A549 (cell line): ENCODE measurements around the gene DTX1. TPM values are rescaled to one million over a fixed set of nuclear protein-coding genes. Genes with fewer than 3 reads are reported as not detected.

ENCODE experiments used
- ATAC-seq, 2 experiments: fragments of 200-7000 bp in 1 of 2; fragments of >200 bp in 1 of 2; cut with Nextera tagmentation in 1 of 2; cut with Tn5 transposase in 1 of 2; 3 replicates each; pipeline versions ENCODE4 v1.8.0 to v1.9.1; 2018 to 2020; ENCODE audit warnings: mild to moderate bottlenecking in 1 of 2, moderate library complexity in 1 of 2
- CTCF ChIA-PET: fragments of 300-600 bp; sonication (Branson Sonifier 250); formaldehyde crosslinking; extraction: SDS; loops from one replicate; lab custom pipeline; 2021; ENCODE audit warnings: antibody characterized with exemption, inconsistent platforms; lab: Yijun Ruan, JAX
- POLR2A ChIA-PET: fragments of 350-600 bp; formaldehyde crosslinking; extraction: SDS; loops from one replicate; lab custom pipeline; 2021; ENCODE audit warnings: antibody characterized with exemption, inconsistent platforms; lab: Yijun Ruan, JAX
- DNase-seq, 2 experiments: peaks; one replicate each; pipeline versions ENCODE4 v3.0.0 to v3.0.0-alpha.2; 2011 to 2016; ENCODE audit warnings: low read depth in 1 of 2, low spot score in 1 of 2
- FAIRE-seq: peaks from 2 replicates; lab custom pipeline; 2011; peaks lifted over from hg19 to GRCh38; lab: Jason Lieb, UNC
- H3K27ac ChIP-seq, 2 experiments: fragments of >200 bp; sonication (Bioruptor Twin); formaldehyde crosslinking; 3 replicates each; pipeline ENCODE4 v1.5.1; 2016 to 2017
- H3K4me1 ChIP-seq: fragments of >200 bp; sonication (Bioruptor Twin); formaldehyde crosslinking; 3 replicates; pipeline ENCODE4 v1.6.1; 2016
- H3K4me2 ChIP-seq: fragments of >200 bp; sonication (Bioruptor Twin); formaldehyde crosslinking; 3 replicates; pipeline ENCODE4 v1.6.1; 2016
- H3K4me3 ChIP-seq: fragments of >200 bp; sonication (Bioruptor Twin); formaldehyde crosslinking; 3 replicates; pipeline ENCODE4 v1.5.1; 2016
- H3K9me3 ChIP-seq: fragments of >200 bp; sonication (Bioruptor Twin); formaldehyde crosslinking; 3 replicates; pipeline ENCODE4 v1.6.1; 2016
- BHLHE40 ChIP-seq: IDR thresholded peaks from 2 replicates; pipeline ENCODE4 v1.6.1; 2012; ENCODE audit warnings: low read depth, low read length, inconsistent platforms
- CBX2 ChIP-seq: fragments of 200-600 bp; sonication (generic); IDR thresholded peaks from 2 replicates; pipeline ENCODE4 v1.6.1; 2016; ENCODE audit warnings: low read depth, mild to moderate bottlenecking, borderline replicate concordance
- CBX8 ChIP-seq: fragments of 200-600 bp; sonication (generic); IDR thresholded peaks from 2 replicates; pipeline ENCODE4 v1.6.1; 2016
- CHD4 ChIP-seq: fragments of 200-600 bp; sonication (generic); IDR thresholded peaks from 2 replicates; pipeline ENCODE4 v1.6.1; 2016; ENCODE audit warnings: antibody characterized with exemption, mild to moderate bottlenecking, borderline replicate concordance
- EHF ChIP-seq: fragments of 250-450 bp; sonication (Bioruptor Pico); IDR thresholded peaks from 2 replicates; pipeline ENCODE4 v1.5.0; 2020; ENCODE audit warnings: mild to moderate bottlenecking
- EP300 ChIP-seq, 2 experiments: fragments of >200 bp; sonication (Bioruptor Twin); formaldehyde crosslinking; IDR thresholded peaks; 2 replicates in 1 of 2; 3 replicates in 1 of 2; pipeline ENCODE4 v1.6.1; 2016 to 2017
- ESRRA ChIP-seq: fragments of 150-350 bp; IDR thresholded peaks from 2 replicates; pipeline ENCODE4 v1.6.1; 2014; ENCODE audit warnings: mild to moderate bottlenecking, low read length, borderline replicate concordance
- FOSL2 ChIP-seq, 2 experiments: fragments of 450-650 bp in 1 of 2; fragments of >200 bp in 1 of 2; sonication (Bioruptor Twin) in 1 of 2; formaldehyde crosslinking; IDR thresholded peaks; 2 replicates each; pipeline versions ENCODE4 v1.5.0 to v1.6.1; 2016 to 2020; ENCODE audit warnings: mild to moderate bottlenecking in 1 of 2, moderate library complexity in 1 of 2
- HEYL ChIP-seq: fragments of 250-450 bp; sonication (Bioruptor Pico); IDR thresholded peaks from 2 replicates; pipeline ENCODE4 v1.8.0; 2021; ENCODE audit warnings: mild to moderate bottlenecking, moderate library complexity
- HOXB13 ChIP-seq: fragments of 250-450 bp; sonication (Bioruptor Pico); IDR thresholded peaks from 2 replicates; pipeline ENCODE4 v1.5.0; 2020; ENCODE audit warnings: low read depth, mild to moderate bottlenecking, moderate library complexity
- JUNB ChIP-seq: fragments of >200 bp; sonication (Bioruptor Twin); formaldehyde crosslinking; IDR thresholded peaks from 2 replicates; pipeline ENCODE4 v1.6.1; 2016
- MAFK ChIP-seq: fragments of 450-650 bp; IDR thresholded peaks from 2 replicates; pipeline ENCODE4 v1.6.1; 2014; ENCODE audit not compliant: partially characterized antibody
- NFE2L2 ChIP-seq: fragments of 150-350 bp; conservative IDR thresholded peaks from 2 replicates; pipeline ENCODE4 v1.6.1; 2014; ENCODE audit warnings: low read length
- NR3C1 ChIP-seq: fragments of >200 bp; sonication (Bioruptor Twin); formaldehyde crosslinking; IDR thresholded peaks from 3 replicates; pipeline ENCODE4 v1.6.1; 2017
- RARB ChIP-seq: fragments of 250-450 bp; sonication (Bioruptor Pico); IDR thresholded peaks from 2 replicates; pipeline ENCODE4 v1.8.0; 2021; ENCODE audit warnings: mild to moderate bottlenecking, moderate library complexity
- RCOR1 ChIP-seq: fragments of 150-350 bp; IDR thresholded peaks from 2 replicates; pipeline ENCODE4 v1.6.1; 2014; ENCODE audit warnings: antibody characterized with exemption, low read length, low read depth
- RFX5 ChIP-seq: fragments of 450-650 bp; IDR thresholded peaks from 2 replicates; pipeline ENCODE4 v1.7.1; 2014; ENCODE audit warnings: antibody characterized with exemption, mild to moderate bottlenecking, moderate library complexity
- TP53 ChIP-seq: fragments of 250-450 bp; sonication (Bioruptor Pico); IDR thresholded peaks from 2 replicates; pipeline ENCODE4 v1.5.0; 2021; ENCODE audit warnings: mild to moderate bottlenecking, moderate library complexity
- ZFP36 ChIP-seq: fragments of 450-650 bp; IDR thresholded peaks from 2 replicates; pipeline ENCODE4 v1.6.1; 2014; ENCODE audit warnings: borderline replicate concordance; ENCODE audit not compliant: partially characterized antibody
- ZSCAN20 ChIP-seq: fragments of 250-450 bp; sonication (Bioruptor Pico); IDR thresholded peaks from 2 replicates; pipeline ENCODE4 v1.8.0; 2022; ENCODE audit warnings: mild to moderate bottlenecking, moderate library complexity
- WGBS: methylation state at CpG from one replicate; pipeline ENCODE4 v1.1.6; 2017; ENCODE audit errors: missing lambda C conversion rate; 5-methylcytosine and 5-hydroxymethylcytosine counted together
- polyA plus RNA-seq, 4 experiments: library from polyadenylated mRNA; depleted of rRNA in 3 of 4; stranded (reverse); fragments of >200 nt; fragmentation: RNase III in 1 of 4; extraction: RNeasy Plus Mini Kit Qiagen cat#74134 plus additional on column Dnase treatment in 1 of 4; gene quantifications; 2 replicates in 3 of 4; 3 replicates in 1 of 4; pipeline ENCODE4 v1.2.3, GENCODE V29; 2011 to 2017
- TF ChIP-seq, protein P1 (sequence below): fragments of 150-350 bp; IDR thresholded peaks from 2 replicates; pipeline ENCODE4 v1.6.1; 2014; ENCODE audit warnings: low read depth, mild to moderate bottlenecking, low read length
- TF ChIP-seq, protein P2 (sequence below): fragments of 450-650 bp; IDR thresholded peaks from 2 replicates; pipeline ENCODE4 v1.6.1; 2014; ENCODE audit warnings: antibody characterized with exemption
- TF ChIP-seq, protein P3 (sequence below): fragments of 250-450 bp; sonication (Bioruptor Pico); IDR thresholded peaks from 2 replicates; pipeline ENCODE4 v1.5.0; 2021; ENCODE audit warnings: mild to moderate bottlenecking, moderate library complexity, borderline replicate concordance
- TF ChIP-seq, protein P4 (sequence below): fragments of >200 bp; sonication (Bioruptor Twin); formaldehyde crosslinking; IDR thresholded peaks from 3 replicates; pipeline ENCODE4 v1.5.1; 2016

The DTX1 gene
- polyA plus RNA-seq, 2 of the 4 experiments (the other 2 are of a cell fraction), result 0.28 to 0.37 TPM

DNA sequence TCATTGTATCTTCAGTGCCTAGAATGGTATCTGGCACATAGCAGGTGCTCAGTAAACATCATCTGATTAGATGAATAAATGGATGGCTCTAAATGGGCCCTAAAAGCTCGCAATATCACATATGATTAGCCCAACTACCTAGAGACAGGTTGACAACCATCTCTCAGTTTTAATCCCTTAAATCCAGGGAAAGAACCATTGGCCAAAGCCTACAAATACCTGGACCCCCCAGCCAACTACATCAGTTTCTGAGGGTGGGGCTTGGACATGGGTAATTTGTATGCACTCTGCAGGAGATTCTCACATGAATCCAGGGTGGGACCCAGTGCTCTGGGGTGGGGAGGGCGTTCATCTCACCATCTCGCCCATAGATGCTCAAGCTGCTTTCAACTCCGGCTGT, 4.8 kb upstream of the DTX1 start:
- Histone ChIP-seq H3K4me2 (no peak overlapping the region), H3K4me3 (no peak overlapping the region), H3K9me3 (no peaks in the 10 kb centered on the region), H3K27ac (no peak overlapping the region), H3K4me1 (no peaks in the 10 kb centered on the region)
- ATAC-seq (no peak), DNase-seq (no peak), FAIRE-seq (no peak)
- ChIA-PET POLR2A (no interaction called here), CTCF (interaction anchor here (1.0 to 11.0 kb wide), 7 partner anchors 12 to 122 kb away, joined by 4 to 142 read pairs (median 49); partner anchors contain the start of gene CFAP73)
- TF ChIP-seq HEYL (CRISPR knock-in tag), result no peak
- TF ChIP-seq JUNB, result no peak
- TF ChIP-seq HOXB13 (CRISPR knock-in tag), result no peak
- TF ChIP-seq, protein P1, sequence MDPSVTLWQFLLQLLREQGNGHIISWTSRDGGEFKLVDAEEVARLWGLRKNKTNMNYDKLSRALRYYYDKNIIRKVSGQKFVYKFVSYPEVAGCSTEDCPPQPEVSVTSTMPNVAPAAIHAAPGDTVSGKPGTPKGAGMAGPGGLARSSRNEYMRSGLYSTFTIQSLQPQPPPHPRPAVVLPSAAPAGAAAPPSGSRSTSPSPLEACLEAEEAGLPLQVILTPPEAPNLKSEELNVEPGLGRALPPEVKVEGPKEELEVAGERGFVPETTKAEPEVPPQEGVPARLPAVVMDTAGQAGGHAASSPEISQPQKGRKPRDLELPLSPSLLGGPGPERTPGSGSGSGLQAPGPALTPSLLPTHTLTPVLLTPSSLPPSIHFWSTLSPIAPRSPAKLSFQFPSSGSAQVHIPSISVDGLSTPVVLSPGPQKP, result no peak
- no peak for TF ChIP-seq BHLHE40
- no peak for TF ChIP-seq ZFP36
- no peak for TF ChIP-seq RFX5
- no peak for TF ChIP-seq ZSCAN20 (CRISPR knock-in tag)
- TF ChIP-seq EHF, result no peak
- TF ChIP-seq, protein P2, sequence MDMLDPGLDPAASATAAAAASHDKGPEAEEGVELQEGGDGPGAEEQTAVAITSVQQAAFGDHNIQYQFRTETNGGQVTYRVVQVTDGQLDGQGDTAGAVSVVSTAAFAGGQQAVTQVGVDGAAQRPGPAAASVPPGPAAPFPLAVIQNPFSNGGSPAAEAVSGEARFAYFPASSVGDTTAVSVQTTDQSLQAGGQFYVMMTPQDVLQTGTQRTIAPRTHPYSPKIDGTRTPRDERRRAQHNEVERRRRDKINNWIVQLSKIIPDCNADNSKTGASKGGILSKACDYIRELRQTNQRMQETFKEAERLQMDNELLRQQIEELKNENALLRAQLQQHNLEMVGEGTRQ, result no peak
- no peak for TF ChIP-seq CHD4
- 28% methylated on average over 4 of the region's 4 CpGs for WGBS

GRCh38 chr12:113052326-113052725, 4.2 kb upstream of the DTX1 start:
- ATAC-seq (no peak), DNase-seq (no peak), FAIRE-seq (no peak)
- POLR2A ChIA-PET, result no interaction called here
- Histone ChIP-seq H3K4me3 (no peak overlapping the region), H3K4me2 (no peak overlapping the region), H3K9me3 (no peaks in the 10 kb centered on the region), H3K27ac (no peak overlapping the region), H3K4me1 (0 out of 3 replicates have a peak, but pooled peaks cover 5% of the 10 kb centered on the region)
- CTCF ChIA-PET, result interaction anchor here (1.0 to 11.0 kb wide), 5 partner anchors 12 to 121 kb away, joined by 4 to 142 read pairs (median 61); partner anchors contain the start of gene CFAP73
- whole genome bisulfite sequencing, result 11% methylated on average over 4 of the region's 4 CpGs
- TF ChIP-seq, protein P3, sequence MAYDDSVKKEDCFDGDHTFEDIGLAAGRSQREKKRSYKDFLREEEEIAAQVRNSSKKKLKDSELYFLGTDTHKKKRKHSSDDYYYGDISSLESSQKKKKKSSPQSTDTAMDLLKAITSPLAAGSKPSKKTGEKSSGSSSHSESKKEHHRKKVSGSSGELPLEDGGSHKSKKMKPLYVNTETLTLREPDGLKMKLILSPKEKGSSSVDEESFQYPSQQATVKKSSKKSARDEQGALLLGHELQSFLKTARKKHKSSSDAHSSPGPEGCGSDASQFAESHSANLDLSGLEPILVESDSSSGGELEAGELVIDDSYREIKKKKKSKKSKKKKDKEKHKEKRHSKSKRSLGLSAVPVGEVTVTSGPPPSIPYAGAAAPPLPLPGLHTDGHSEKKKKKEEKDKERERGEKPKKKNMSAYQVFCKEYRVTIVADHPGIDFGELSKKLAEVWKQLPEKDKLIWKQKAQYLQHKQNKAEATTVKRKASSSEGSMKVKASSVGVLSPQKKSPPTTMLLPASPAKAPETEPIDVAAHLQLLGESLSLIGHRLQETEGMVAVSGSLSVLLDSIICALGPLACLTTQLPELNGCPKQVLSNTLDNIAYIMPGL (CRISPR knock-in tag), result no peak
- no peak for TF ChIP-seq RCOR1
- TF ChIP-seq, protein P4, sequence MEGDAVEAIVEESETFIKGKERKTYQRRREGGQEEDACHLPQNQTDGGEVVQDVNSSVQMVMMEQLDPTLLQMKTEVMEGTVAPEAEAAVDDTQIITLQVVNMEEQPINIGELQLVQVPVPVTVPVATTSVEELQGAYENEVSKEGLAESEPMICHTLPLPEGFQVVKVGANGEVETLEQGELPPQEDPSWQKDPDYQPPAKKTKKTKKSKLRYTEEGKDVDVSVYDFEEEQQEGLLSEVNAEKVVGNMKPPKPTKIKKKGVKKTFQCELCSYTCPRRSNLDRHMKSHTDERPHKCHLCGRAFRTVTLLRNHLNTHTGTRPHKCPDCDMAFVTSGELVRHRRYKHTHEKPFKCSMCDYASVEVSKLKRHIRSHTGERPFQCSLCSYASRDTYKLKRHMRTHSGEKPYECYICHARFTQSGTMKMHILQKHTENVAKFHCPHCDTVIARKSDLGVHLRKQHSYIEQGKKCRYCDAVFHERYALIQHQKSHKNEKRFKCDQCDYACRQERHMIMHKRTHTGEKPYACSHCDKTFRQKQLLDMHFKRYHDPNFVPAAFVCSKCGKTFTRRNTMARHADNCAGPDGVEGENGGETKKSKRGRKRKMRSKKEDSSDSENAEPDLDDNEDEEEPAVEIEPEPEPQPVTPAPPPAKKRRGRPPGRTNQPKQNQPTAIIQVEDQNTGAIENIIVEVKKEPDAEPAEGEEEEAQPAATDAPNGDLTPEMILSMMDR, result no peak
- no peak for TF ChIP-seq CBX8
- TF ChIP-seq, protein P2, result no peak
- no peak for TF ChIP-seq ESRRA
- no peak for TF ChIP-seq BHLHE40
- TF ChIP-seq MAFK, result no peak
- TF ChIP-seq NR3C1, result no peak
- no peak for TF ChIP-seq TP53
- no peak for TF ChIP-seq FOSL2 (IDR thresholded peaks at IDR 0.05)
- TF ChIP-seq FOSL2 (CRISPR knock-in tag; IDR thresholded peaks at IDR 0.05), result no peak
- TF ChIP-seq EP300 (IDR thresholded peaks at IDR 0.05), result no peak
- no peak for TF ChIP-seq NFE2L2
- no peak for TF ChIP-seq CBX2
- TF ChIP-seq RARB, result no peak
